K562 treated with DMSO at 1 percent for 12 hours (cell line): ENCODE results near the gene SNRPA. TPM values are rescaled to one million over a fixed set of nuclear protein-coding genes. Genes with fewer than 3 reads are reported as not detected.

Source experiments
- total RNA-seq: library from RNA; unstranded; fragments of 300-600 nt; gene quantifications from 2 replicates; pipeline ENCODE4 v1.2.3, GENCODE V29; 2022; ENCODE audit not compliant: insufficient read depth

SNRPA gene
- total RNA-seq = 69.3 and 87.1 TPM in 2 replicates

DNA sequence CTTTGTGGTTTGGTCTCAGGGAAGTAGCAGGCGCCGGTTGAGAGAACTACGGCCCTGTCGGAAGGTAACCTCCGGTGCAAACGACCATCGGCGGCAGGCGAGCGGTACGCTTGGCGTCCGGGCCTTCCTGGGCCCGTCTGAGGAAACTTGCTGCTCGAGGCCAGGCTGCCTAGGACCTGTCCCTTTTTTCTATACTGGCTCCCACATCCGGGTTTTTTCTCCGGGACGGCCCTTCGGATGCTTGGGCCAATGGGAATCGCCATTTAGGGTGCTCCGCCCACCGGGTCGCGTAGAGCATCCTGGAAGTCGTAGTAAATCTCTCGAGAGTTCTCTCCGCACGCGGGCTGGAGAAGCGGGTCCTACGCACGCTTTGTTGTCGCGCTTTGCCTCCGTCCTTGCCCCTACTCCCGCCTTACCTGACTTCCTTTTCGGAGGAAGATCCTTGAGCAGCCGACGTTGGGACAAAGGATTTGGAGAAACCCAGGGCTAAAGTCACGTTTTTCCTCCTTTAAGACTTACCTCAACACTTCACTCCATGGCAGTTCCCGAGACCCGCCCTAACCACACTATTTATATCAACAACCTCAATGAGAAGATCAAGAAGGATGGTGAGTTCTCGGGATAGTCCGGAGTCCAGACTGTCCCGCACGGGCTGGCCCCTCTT is at the start of gene SNRPA:
TSS of gene SNRPA (plus strand) at position 330 of the 664 bp plus-strand sequence. CDS start at position 536, 206 bp downstream.

DNA sequence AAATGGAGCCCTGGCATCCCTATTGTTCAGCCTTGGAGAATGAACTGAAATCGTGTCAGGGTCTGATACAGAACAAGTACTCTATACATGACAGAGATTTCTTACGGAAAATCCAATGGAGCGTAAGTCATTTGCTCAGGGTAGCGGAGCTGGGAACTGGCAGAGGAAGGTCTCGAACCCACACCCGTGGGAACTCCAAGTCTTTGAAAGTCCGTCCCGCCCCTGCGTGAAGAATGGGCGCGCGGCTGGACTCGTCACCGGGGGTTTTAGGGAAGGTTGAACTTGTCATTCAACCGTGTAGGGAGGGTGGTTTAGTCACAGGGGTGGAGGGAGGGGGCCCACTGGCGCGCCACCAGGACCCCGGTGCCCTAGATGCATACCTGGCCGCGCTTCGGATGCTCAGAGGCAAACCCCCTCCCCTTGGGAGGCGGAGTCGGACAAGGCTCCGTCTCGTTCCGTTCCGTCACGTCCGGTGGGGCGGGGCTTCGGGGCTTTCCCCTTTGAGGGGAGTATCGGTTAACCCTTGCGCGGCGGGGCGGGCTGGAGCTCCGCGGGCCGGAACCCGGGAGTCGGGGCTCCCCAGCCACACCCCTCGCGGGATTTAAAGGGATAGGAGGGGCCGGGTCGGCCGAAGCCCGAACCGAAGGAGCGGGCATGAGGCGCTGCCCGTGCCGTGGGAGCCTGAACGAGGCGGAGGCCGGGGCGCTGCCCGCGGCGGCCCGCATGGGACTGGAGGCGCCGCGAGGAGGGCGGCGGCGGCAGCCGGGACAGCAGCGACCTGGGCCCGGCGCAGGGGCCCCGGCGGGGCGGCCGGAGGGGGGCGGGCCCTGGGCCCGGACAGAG is 34.3 kb upstream of the SNRPA start, which contains the start of the genes COQ8B and ITPKC:
TSS of gene COQ8B (minus strand) at position 405 of the 843 bp plus-strand sequence. CDS start 2,254 bp downstream, outside the sequence.
TSS of gene ITPKC (plus strand) at position 631 of the 843 bp plus-strand sequence. CDS start at position 655, 24 bp downstream.

DNA sequence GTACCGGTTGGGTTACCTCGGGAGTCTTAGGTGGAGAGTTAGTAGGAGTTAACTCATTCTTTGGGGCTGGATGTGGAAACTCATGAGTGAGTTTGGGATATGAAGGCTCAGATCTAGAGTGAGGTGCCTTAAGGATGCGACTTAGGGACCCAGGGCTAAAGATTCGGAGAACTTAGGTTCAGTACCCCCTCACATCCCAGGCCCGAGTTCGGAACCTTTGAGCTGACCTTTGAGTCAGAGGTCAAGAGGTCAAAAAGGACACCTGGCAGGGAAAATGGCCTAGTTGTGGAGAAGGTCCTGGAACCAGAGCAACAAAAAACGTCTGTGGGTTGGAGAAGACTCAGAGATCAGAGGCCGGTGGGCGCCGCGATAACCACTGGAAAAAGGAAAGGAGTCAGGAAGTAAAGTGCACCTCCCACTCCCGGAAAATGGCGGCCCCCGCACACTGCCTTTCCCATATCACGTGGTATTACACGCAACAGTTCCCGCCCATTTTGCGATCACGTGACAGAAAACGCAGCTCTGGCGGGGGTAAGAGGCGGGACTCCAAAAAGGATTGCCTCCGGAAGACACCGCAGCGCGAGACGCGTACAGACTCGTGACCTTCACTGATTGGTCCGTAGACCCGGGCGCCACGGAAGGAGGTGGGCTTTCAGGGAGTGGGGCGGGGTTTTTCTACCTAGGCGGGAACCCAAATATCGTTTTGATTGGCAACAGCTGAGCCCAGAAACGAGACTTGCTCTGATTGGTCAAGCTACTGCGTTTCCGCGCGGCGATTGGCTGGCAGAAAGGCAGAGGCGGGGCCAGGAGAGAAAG is 737 bp upstream of the SNRPA start, which contains the start of gene ACTMAP:
TSS of gene ACTMAP (minus strand) at position 420 of the 816 bp plus-strand sequence. CDS start 674 bp downstream, outside the sequence.

DNA sequence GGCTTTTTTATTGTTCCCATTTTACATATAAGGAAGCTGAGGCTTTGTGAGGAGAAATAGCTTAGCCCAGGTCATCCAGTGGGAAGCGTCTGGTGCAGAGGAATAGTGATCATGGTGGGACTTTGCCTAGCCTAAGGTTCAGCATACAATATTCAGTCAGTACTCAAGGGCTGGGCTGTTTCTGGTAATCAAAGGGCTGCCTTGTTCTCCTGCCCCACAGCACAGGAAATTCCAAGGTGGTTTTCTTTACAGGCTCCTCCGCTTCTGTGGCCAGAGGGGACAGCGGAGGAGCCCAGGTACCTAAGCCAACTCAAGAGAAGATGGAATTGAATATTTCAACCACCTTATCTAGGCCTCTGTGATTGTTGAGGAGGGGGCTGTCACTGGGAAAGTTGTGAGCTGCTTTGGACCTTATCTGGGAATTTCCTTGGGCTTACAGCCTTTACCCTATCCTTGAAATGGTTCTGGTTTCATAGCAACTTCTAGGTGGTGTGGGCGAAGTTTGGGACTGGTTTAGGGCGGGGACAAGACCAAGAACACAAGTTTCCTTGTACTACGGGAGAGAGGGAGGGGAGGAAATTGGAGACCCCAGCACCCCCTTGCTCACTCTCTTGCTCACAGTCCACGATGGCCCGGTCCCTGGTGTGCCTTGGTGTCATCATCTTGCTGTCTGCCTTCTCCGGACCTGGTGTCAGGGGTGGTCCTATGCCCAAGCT is 24.1 kb downstream of the SNRPA start, which contains the start of gene MIA:
TSS of gene MIA (plus strand) at position 606 of the 716 bp plus-strand sequence. CDS start at position 628, 22 bp downstream.

DNA sequence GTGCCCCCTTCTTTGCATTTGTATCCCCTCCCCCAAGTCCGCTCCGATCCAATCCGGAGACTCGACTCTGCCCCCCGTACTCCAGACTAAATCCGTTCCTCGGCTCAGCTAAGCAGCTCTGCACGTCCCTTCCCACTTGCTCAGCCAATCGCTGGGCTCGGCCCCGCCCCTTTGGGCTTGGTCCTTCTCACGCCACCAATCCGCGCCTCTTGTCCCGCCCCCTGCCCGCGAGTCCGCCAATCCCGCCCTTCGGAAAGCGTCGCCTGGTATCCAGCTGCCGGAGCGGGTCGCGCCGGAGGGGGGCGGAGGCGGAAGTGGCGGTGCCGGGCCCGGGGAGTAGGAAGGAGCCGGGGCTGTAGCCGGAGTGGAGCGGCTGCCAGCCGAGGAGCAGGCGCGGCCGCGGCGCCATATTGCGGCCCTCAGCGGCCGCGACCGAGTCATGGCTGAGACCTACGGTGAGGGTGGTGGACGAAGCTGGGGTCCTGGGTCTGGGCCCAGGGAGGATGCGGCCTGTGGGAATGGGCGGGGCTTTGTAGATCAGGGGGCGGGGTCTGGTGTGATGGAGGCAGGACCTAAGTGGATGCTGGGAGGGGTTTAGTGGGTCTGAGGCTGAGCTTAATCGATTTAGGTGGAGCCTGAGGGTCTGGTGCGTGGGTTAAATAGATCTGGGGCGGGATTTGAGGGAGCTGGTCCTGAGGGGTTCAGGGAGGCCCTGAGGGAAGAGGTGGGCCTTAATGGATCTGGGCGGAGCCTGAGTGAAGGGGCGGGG is 27.1 kb downstream of the SNRPA start, which contains the start of gene RAB4B:
TSS of gene RAB4B (plus strand) at position 311 of the 769 bp plus-strand sequence. CDS start at position 440, 129 bp downstream.

DNA sequence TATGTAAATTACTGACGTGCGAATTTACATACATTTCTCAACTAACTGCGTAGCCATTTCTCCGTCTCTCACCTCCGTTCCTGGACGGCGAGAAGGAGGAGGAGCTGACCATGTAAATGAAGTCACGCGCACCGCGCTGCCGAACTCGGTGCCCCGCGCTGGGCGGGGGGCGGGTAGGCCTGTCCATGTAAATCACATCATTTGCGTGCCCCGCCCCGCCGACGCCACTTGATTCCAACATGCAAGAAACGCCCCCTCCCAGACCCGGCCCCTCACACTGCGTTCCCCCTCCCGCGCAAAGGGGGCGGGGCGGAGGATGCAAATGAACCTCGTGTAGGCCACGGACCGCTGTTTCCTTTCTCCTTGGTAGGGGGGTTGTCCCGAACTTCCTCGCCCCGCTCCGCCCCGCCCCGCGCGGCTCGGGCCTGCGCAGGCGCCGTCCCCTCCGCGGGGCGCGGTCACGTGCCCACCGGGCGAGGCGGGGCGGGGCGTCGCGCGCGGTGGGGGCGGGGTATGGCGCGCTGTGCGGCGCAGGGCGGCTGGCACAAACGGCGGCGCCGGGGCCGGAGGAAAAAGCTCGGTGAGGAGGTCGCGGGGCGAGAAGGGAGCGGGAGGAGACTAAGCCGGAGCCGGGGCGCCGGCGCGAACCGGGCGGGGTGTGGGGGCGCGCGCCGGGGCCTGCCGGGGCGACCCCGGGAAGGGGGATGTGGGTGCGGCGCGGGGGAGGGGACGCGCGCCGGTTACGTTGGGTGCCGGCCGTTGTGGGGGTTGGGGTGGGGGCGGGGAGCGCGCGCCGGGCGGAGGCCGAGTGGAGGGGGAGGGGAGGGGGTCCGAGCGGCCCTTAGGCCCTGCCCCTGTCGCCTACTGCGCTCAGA is 47.9 kb downstream of the SNRPA start, which contains the start of gene EGLN2:
TSS of gene EGLN2 (plus strand) at position 509 of the 875 bp plus-strand sequence. CDS start 1,382 bp downstream, outside the sequence.

Other genes starting within 250 kb of the SNRPA start
- gene SHKBP1, start 174.3 kb upstream of the SNRPA start, total RNA-seq = 88.2 and 101 TPM in 2 replicates
- 129 and 206 TPM in 2 replicates for gene LTBP4, start 149.8 kb upstream of the SNRPA start, total RNA-seq
- 13.6 and 23.1 TPM in 2 replicates for gene NUMBL, start 60.6 kb upstream of the SNRPA start, total RNA-seq
- 19.7 and 33.8 TPM in 2 replicates for gene COQ8B, start 34.3 kb upstream of the SNRPA start, total RNA-seq
- gene ITPKC, start 34.1 kb upstream of the SNRPA start, total RNA-seq = 10.5 and 16.0 TPM in 2 replicates
- gene ACTMAP, start 726 bp upstream of the SNRPA start, total RNA-seq = 9.0 and 17.1 TPM in 2 replicates
- 4.8 TPM in 1 of 2 replicates, not detected in the other for gene MIA, start 24.3 kb downstream of the SNRPA start, total RNA-seq
- 40.8 and 59.2 TPM in 2 replicates for gene RAB4B, start 27.0 kb downstream of the SNRPA start, total RNA-seq
- gene EGLN2, start 48.0 kb downstream of the SNRPA start, total RNA-seq = 99.4 and 110 TPM in 2 replicates
- gene CYP2A6, start 99.2 kb downstream of the SNRPA start, total RNA-seq = not detected in 2 replicates
- gene CYP2A7, start 131.0 kb downstream of the SNRPA start, total RNA-seq = not detected in 2 replicates
- not detected in 2 replicates for gene CYP2B6, start 240.1 kb downstream of the SNRPA start, total RNA-seq